AG09319 (cell line): ENCODE results near the gene EXOC2.

Source experiments
- DNase-seq: peaks from one replicate; pipeline ENCODE4 v3.0.0-alpha.2; 2010; ENCODE audit warnings: low read depth; ENCODE audit errors: extremely low read depth
- CTCF ChIP-seq: IDR thresholded peaks from 2 replicates; pipeline ENCODE4 v1.5.1; 2011; ENCODE audit warnings: low read depth, mild to moderate bottlenecking, inconsistent platforms, low read length, moderate library complexity

The EXOC2 gene

DNA sequence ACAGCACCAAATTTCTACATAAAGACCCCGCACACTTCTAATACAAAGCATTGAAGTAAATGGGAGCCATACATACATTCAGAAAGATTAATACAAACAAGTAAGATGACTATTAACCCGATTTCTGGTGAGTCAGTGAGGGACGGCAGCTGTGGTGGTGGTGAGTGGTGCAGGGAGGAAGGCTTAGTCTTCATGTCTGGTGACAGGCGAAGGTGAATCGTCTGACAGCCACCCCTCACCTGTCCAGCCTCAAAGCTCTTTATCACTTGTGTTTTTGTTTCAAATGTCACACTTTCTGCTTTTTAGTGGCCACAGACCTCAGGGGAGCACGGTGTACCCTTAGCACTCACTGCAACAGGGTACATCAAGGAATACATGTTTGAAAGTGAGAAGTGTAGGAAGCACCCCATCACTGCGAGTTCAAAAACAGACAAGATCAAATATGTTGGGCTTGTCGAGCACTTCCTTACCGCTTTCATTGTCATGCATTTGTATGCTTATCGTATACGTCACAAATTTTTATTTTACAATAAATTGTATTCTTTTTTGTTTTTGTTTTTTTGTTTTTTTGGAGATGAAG is 237.8 kb downstream of the EXOC2 start:
- TF ChIP-seq CTCF = no peak
- no peak for DNase-seq

GRCh38 chr6:454148-454991 is 238.6 kb downstream of the EXOC2 start:
- TF ChIP-seq CTCF = no peak

DNA sequence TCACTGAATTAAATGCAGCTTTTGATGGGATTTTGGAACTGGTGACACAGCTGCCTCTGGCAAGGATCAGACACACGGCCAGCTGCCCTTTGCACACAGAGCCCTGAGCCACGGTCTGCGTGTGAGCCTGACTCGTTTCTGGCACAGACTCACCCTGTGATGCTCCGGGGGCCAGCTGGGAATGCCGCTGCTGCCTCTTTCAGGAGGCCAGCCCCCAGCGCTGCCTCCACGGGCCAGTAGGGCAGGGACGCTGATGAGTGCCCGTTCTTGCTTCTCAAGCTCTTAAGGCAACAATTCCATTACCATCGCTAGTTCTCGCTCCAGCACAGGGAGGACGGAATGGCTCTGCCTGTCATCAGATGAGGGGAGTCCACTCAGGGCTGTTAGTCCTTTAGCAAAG is 239.8 kb downstream of the EXOC2 start:
- TF ChIP-seq CTCF = no peak
- DNase-seq = no peak

More at GRCh38 chr6:454148-454991, 238.6 kb downstream of the EXOC2 start:
- DNase-seq = no peak

- TF ChIP-seq CTCF = no peak
- DNase-seq = no peak
Observed at GRCh38 chr6:452301-453067, 240.5 kb downstream of the EXOC2 start.

- TF ChIP-seq CTCF = no peak
- DNase-seq = no peak
Observed at GRCh38 chr6:451847-452246, 241.1 kb downstream of the EXOC2 start.

- DNase-seq = no peak
- no peak for TF ChIP-seq CTCF
Observed at GRCh38 chr6:451336-451735, 241.6 kb downstream of the EXOC2 start.
